GM12878 (cell line): ENCODE results near the gene HSD11B1. TPM values are rescaled to one million over a fixed set of nuclear protein-coding genes. Genes with fewer than 3 reads are reported as not detected.

Experiments
- ATF7 ChIP-seq: fragments of 450-650 bp; IDR thresholded peaks from 2 replicates; pipeline ENCODE4 v1.6.1; 2016; ENCODE audit warnings: low read depth, mild to moderate bottlenecking
- BCL11A ChIP-seq: IDR thresholded peaks from 2 replicates; pipeline ENCODE4 v1.6.1; 2011; ENCODE audit warnings: low read depth, low read length
- CHD1 ChIP-seq: IDR thresholded peaks from 2 replicates; pipeline ENCODE4 v1.6.1; 2012; ENCODE audit warnings: low read depth, low read length, improper control_type of control experiment
- DPF2 ChIP-seq: fragments of 450-650 bp; IDR thresholded peaks from 2 replicates; pipeline ENCODE4 v1.6.1; 2017; ENCODE audit warnings: mild to moderate bottlenecking
- FOXM1 ChIP-seq: IDR thresholded peaks from 2 replicates; pipeline ENCODE4 v1.6.1; 2012; ENCODE audit warnings: low read depth, mild to moderate bottlenecking, inconsistent platforms, low read length, moderate library complexity
- GABPA ChIP-seq: IDR thresholded peaks from 2 replicates; pipeline ENCODE4 v1.6.1; 2014; ENCODE audit warnings: antibody characterized with exemption, low read depth, mild to moderate bottlenecking, inconsistent platforms
- HDAC2 ChIP-seq: fragments of 200-600 bp; sonication (generic); IDR thresholded peaks from 2 replicates; pipeline ENCODE4 v1.6.1; 2017
- IKZF1 ChIP-seq: fragments of 450-650 bp; conservative IDR thresholded peaks from 2 replicates; pipeline ENCODE4 v1.6.1; 2017; ENCODE audit warnings: antibody characterized with exemption, mild to moderate bottlenecking
- IKZF2 ChIP-seq, 2 experiments: fragments of 450-650 bp; IDR thresholded peaks; 2 replicates each; pipeline ENCODE4 v1.6.1; 2017; ENCODE audit warnings: mild to moderate bottlenecking in 2 of 2, moderate library complexity in 2 of 2
- IRF4 ChIP-seq: IDR thresholded peaks from 2 replicates; pipeline ENCODE4 v1.6.1; 2011; ENCODE audit warnings: low read depth, low read length
- JUNB ChIP-seq: IDR thresholded peaks from 2 replicates; pipeline ENCODE4 v1.6.1; 2016; ENCODE audit warnings: antibody characterized with exemption, mild to moderate bottlenecking
- KAT2A ChIP-seq: conservative IDR thresholded peaks from 2 replicates; pipeline ENCODE4 v1.6.1; 2011; ENCODE audit warnings: low read depth, low read length; ENCODE audit not compliant: control insufficient read depth
- NFXL1 ChIP-seq: fragments of 450-650 bp; IDR thresholded peaks from 2 replicates; pipeline ENCODE4 v1.6.1; 2017; ENCODE audit warnings: antibody characterized with exemption, mild to moderate bottlenecking, borderline replicate concordance
- NR2F1 ChIP-seq: fragments of 450-650 bp; conservative IDR thresholded peaks from 2 replicates; pipeline ENCODE4 v1.6.1; 2017; ENCODE audit warnings: mild to moderate bottlenecking
- NRF1 ChIP-seq: conservative IDR thresholded peaks from 2 replicates; pipeline ENCODE4 v1.6.1; 2011; ENCODE audit warnings: mild to moderate bottlenecking, low read depth, low read length, improper control_type of control experiment
- PAX5 ChIP-seq: IDR thresholded peaks from 2 replicates; pipeline ENCODE4 v1.6.1; 2011; ENCODE audit warnings: low read depth, low read length, borderline replicate concordance
- POLR2A ChIP-seq: IDR thresholded peaks from 2 replicates; pipeline ENCODE4 v1.6.1; 2011; ENCODE audit warnings: low read depth, mild to moderate bottlenecking, low read length
- RFX5 ChIP-seq: IDR thresholded peaks from 2 replicates; pipeline ENCODE4 v1.6.1; 2011; ENCODE audit warnings: low read depth, low read length, improper control_type of control experiment
- RUNX3 ChIP-seq: IDR thresholded peaks from 2 replicates; pipeline ENCODE4 v1.6.1; 2012; ENCODE audit warnings: low read length, inconsistent platforms
- SUPT20H ChIP-seq: IDR thresholded peaks from 2 replicates; pipeline ENCODE4 v1.6.1; 2011; ENCODE audit warnings: low read depth, mild to moderate bottlenecking, low read length, moderate library complexity, borderline replicate concordance; ENCODE audit not compliant: control insufficient read depth
- ZBED1 ChIP-seq: IDR thresholded peaks from 2 replicates; pipeline ENCODE4 v1.6.1; 2016; ENCODE audit warnings: borderline replicate concordance
- ZNF207 ChIP-seq: fragments of 450-650 bp; IDR thresholded peaks from 2 replicates; pipeline ENCODE4 v1.6.1; 2014; ENCODE audit warnings: antibody characterized with exemption, mild to moderate bottlenecking, borderline replicate concordance
- ZNF274 ChIP-seq: IDR thresholded peaks from one replicate; pipeline ENCODE4 v1.8.0; 2011; ENCODE audit not compliant: insufficient read length, insufficient read depth
- polyA plus RNA-seq, 11 experiments: library from polyadenylated mRNA; depleted of rRNA in 4 of 11; unstranded in 6 of 11; stranded (reverse) in 5 of 11; fragments of >200 nt; fragmentation: Nextera tagmentation in 4 of 11; fragmentation: Illumina TruSeq in 1 of 11; extraction: Ambion mirVana in 4 of 11; extraction: Trizol in 1 of 11; gene quantifications; 1 replicate in 1 of 11; 2 replicates in 10 of 11; pipeline versions ENCODE4 v1.2.1 to v1.2.3, GENCODE V29; 2011 to 2016; ENCODE audit warnings: inconsistent platforms in 2 of 11, missing spikeins in 2 of 11, low read depth in 1 of 11
- total RNA-seq, 4 experiments: library from RNA; depleted of rRNA in 3 of 4; stranded (reverse); fragments of >200 nt in 3 of 4; fragmentation: Illumina TruSeq in 1 of 4; extraction: Trizol in 1 of 4; gene quantifications; 2 replicates each; pipeline versions ENCODE4 v1.2.1 to v1.2.3, GENCODE V29; 2013 to 2021
- TF ChIP-seq, protein P1 (sequence below), 3 experiments: IDR thresholded peaks in 2 of 3; conservative IDR thresholded peaks in 1 of 3; 2 replicates each; pipeline ENCODE4 v1.5.1; 2011; ENCODE audit warnings: low read depth in 3 of 3, low read length in 3 of 3, mild to moderate bottlenecking in 3 of 3, control low read depth in 2 of 3, moderate library complexity in 2 of 3, inconsistent platforms in 1 of 3, mixed read lengths in 1 of 3; ENCODE audit not compliant: control insufficient read depth in 2 of 3, insufficient read depth in 1 of 3; ENCODE audit errors: extremely low read depth in 1 of 3
- TF ChIP-seq, protein P2 (sequence below): IDR thresholded peaks from 2 replicates; pipeline ENCODE4 v1.6.1; 2011; ENCODE audit warnings: borderline replicate concordance, low read depth, mild to moderate bottlenecking, moderate library complexity, low read length; ENCODE audit not compliant: insufficient read depth, poor library complexity, severe bottlenecking
- TF ChIP-seq, protein P3 (sequence below): fragments of 150-350 bp; IDR thresholded peaks from 2 replicates; pipeline ENCODE4 v1.6.1; 2016; ENCODE audit warnings: low read depth, low read length

Gene HSD11B1
- total and polyA plus RNA-seq, 10 of the 15 experiments (the other 5 are each of a cell fraction or from before 2014, with no cell fraction given): 0.04 to 0.27 (median 0.15) TPM; not detected in 7

DNA sequence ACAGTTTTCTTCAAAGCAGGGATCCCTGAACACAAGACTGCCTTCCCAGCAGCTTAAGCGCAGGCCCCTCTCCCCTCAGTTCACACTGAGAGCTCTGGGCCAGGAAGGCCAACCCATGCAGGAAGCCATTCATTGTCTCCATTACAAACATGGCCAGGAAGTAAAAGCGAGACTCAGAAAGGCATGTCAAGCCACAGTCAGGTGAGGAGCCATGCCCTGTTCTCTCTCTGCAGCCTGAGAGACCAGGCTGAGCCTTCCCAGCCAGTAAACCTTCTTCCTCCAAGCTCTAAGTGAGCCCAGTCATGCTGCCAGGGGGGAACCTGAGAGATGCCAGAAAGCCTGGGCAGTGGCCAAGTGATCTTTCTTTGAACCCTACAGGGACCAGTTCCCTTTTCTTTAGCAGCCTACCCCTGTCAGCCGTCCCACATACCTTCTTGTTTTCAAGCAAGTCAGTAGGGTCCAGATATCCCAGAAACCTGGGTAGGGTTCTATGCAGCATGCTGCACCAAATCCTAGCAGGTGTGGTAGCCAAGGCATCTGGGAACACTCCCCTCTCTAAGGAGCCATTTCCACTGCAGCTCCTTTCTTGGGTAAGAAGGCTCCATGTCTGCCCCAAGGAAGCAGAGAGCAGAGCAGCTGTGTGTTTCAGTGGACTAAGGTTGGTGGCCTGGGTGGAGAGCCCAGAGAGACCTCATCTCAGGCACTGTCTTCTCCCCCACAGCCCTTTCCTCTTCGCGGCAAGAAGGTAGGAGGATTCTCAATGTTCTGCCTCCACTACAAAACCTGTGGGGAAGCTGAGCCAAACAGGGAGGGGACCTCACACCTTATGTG is 52.2 kb downstream of the HSD11B1 start (continued):
- no peak for TF ChIP-seq GABPA
- TF ChIP-seq IKZF2 (IDR thresholded peaks at IDR 0.05): 0 out of 4 replicates have a peak, but pooled peaks of 1 of the 2 experiments have one; percentile 38
- no peak for TF ChIP-seq FOXM1
- no peak for TF ChIP-seq CHD1
- TF ChIP-seq, protein P1, sequence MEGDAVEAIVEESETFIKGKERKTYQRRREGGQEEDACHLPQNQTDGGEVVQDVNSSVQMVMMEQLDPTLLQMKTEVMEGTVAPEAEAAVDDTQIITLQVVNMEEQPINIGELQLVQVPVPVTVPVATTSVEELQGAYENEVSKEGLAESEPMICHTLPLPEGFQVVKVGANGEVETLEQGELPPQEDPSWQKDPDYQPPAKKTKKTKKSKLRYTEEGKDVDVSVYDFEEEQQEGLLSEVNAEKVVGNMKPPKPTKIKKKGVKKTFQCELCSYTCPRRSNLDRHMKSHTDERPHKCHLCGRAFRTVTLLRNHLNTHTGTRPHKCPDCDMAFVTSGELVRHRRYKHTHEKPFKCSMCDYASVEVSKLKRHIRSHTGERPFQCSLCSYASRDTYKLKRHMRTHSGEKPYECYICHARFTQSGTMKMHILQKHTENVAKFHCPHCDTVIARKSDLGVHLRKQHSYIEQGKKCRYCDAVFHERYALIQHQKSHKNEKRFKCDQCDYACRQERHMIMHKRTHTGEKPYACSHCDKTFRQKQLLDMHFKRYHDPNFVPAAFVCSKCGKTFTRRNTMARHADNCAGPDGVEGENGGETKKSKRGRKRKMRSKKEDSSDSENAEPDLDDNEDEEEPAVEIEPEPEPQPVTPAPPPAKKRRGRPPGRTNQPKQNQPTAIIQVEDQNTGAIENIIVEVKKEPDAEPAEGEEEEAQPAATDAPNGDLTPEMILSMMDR (IDR thresholded peaks at IDR 0.05 in 2 of 3, conservative IDR thresholded peaks at IDR 0.05 in 1 of 3; ENCODE audit: control insufficient read depth in 2 of 3, extremely low read depth in 1 of 3, insufficient read depth in 1 of 3, low read depth in 3 of 3, low read length in 3 of 3): no peak
- no peak for TF ChIP-seq RFX5
- TF ChIP-seq, protein P2, sequence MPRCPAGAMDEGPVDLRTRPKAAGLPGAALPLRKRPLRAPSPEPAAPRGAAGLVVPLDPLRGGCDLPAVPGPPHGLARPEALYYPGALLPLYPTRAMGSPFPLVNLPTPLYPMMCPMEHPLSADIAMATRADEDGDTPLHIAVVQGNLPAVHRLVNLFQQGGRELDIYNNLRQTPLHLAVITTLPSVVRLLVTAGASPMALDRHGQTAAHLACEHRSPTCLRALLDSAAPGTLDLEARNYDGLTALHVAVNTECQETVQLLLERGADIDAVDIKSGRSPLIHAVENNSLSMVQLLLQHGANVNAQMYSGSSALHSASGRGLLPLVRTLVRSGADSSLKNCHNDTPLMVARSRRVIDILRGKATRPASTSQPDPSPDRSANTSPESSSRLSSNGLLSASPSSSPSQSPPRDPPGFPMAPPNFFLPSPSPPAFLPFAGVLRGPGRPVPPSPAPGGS: no peak
- 0 out of 2 replicates have a peak, but pooled peaks have one; percentile 12 for TF ChIP-seq PAX5
- no peak for TF ChIP-seq BCL11A
- TF ChIP-seq KAT2A: no peak
- TF ChIP-seq, protein P3, sequence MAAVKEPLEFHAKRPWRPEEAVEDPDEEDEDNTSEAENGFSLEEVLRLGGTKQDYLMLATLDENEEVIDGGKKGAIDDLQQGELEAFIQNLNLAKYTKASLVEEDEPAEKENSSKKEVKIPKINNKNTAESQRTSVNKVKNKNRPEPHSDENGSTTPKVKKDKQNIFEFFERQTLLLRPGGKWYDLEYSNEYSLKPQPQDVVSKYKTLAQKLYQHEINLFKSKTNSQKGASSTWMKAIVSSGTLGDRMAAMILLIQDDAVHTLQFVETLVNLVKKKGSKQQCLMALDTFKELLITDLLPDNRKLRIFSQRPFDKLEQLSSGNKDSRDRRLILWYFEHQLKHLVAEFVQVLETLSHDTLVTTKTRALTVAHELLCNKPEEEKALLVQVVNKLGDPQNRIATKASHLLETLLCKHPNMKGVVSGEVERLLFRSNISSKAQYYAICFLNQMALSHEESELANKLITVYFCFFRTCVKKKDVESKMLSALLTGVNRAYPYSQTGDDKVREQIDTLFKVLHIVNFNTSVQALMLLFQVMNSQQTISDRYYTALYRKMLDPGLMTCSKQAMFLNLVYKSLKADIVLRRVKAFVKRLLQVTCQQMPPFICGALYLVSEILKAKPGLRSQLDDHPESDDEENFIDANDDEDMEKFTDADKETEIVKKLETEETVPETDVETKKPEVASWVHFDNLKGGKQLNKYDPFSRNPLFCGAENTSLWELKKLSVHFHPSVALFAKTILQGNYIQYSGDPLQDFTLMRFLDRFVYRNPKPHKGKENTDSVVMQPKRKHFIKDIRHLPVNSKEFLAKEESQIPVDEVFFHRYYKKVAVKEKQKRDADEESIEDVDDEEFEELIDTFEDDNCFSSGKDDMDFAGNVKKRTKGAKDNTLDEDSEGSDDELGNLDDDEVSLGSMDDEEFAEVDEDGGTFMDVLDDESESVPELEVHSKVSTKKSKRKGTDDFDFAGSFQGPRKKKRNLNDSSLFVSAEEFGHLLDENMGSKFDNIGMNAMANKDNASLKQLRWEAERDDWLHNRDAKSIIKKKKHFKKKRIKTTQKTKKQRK: no peak
- no peak for TF ChIP-seq ZBED1
- TF ChIP-seq NR2F1: peak; percentile 78
- TF ChIP-seq POLR2A: no peak; the same call in 1 of the 2 replicates
- peak; percentile 18 for TF ChIP-seq IKZF1
- TF ChIP-seq JUNB: no peak
- TF ChIP-seq RUNX3: peak; percentile 53; the same call in 1 of the 2 replicates
- peak; percentile 58 for TF ChIP-seq DPF2
- TF ChIP-seq ZNF274: no peak
- no peak for TF ChIP-seq ATF7
- no peak for TF ChIP-seq NRF1
- no peak for TF ChIP-seq HDAC2
- peak; percentile 13; the same call in 1 of the 2 replicates for TF ChIP-seq IRF4
- no peak for TF ChIP-seq SUPT20H
- no peak for TF ChIP-seq ZNF207
- no peak for TF ChIP-seq NFXL1
